NCI-H524 (cell line): ENCODE results near the gene MEIS3.
A peak's percentile ranks its signal among the peaks of the same experiment; 100 is the strongest.

ENCODE experiments used
- DNase-seq, 2 experiments: peaks; one replicate each; lab custom pipeline; 2025; lab: John Stamatoyannopoulos, UW

The MEIS3 gene

GRCh38 chr19:47435196-47435595 lies 15.9 kb upstream of the MEIS3 start:
- no peak for DNase-seq

- no peak for DNase-seq
Observed at GRCh38 chr19:47434088-47434487, 14.8 kb upstream of the MEIS3 start.

- DNase-seq, result no peak
Observed at GRCh38 chr19:47433121-47433520, 13.8 kb upstream of the MEIS3 start.

GRCh38 chr19:47432499-47432898 lies 13.2 kb upstream of the MEIS3 start:
- no peak for DNase-seq

- no peak for DNase-seq
Observed at GRCh38 chr19:47432091-47432490, 12.8 kb upstream of the MEIS3 start.

- DNase-seq, result no peak
Observed at GRCh38 chr19:47430041-47430802, 10.9 kb upstream of the MEIS3 start.

GRCh38 chr19:47429140-47429793 lies 9.9 kb upstream of the MEIS3 start:
- no peak for DNase-seq

GRCh38 chr19:47428177-47428894 lies 9.0 kb upstream of the MEIS3 start:
- DNase-seq, result peak; percentile 100

- peak in 1 of 2 experiments; percentile 78 for DNase-seq
Observed at GRCh38 chr19:47427241-47428176, 8.2 kb upstream of the MEIS3 start.

GRCh38 chr19:47423203-47423882 lies 4.0 kb upstream of the MEIS3 start:
- DNase-seq, result no peak

GRCh38 chr19:47422417-47423163 lies 3.3 kb upstream of the MEIS3 start:
- DNase-seq, result no peak

GRCh38 chr19:47421844-47422395 lies 2.6 kb upstream of the MEIS3 start:
- no peak for DNase-seq

GRCh38 chr19:47421244-47421786 lies 2.0 kb upstream of the MEIS3 start:
- DNase-seq, result no peak

- no peak for DNase-seq
Observed at GRCh38 chr19:47419789-47420188, 462 bp upstream of the MEIS3 start.

- peak in 1 of 2 experiments; percentile 38 for DNase-seq
Observed at GRCh38 chr19:47418692-47419029, 666 bp downstream of the MEIS3 start.

GRCh38 chr19:47417746-47418691 lies 1.3 kb downstream of the MEIS3 start:
- no peak for DNase-seq

- DNase-seq, result no peak
Observed at GRCh38 chr19:47417107-47417745, 2.1 kb downstream of the MEIS3 start.

- DNase-seq, result no peak
Observed at GRCh38 chr19:47416643-47416985, 2.7 kb downstream of the MEIS3 start.
